Kidney (tissue), 14 donors: ENCODE results near the gene DYNC1I1. TPM values are rescaled to one million over a fixed set of nuclear protein-coding genes. Genes with fewer than 3 reads are reported as not detected.

Source experiments
- DNase-seq, 5 donors: peaks; one replicate each; pipeline ENCODE4 v3.0.0-alpha.2; 2013 to 2020
- FAIRE-seq: peaks from 2 replicates; lab custom pipeline; 2012; peaks lifted over from hg19 to GRCh38; lab: Jason Lieb, UNC
- H3K27ac ChIP-seq, 2 donors: one replicate each; pipeline ENCODE4 v1.7.0; 2013; ENCODE audit warnings: low read depth in 2 of 2, low read length in 2 of 2, inconsistent platforms in 1 of 2
- H3K27me3 ChIP-seq: one replicate; pipeline ENCODE4 v1.7.1; 2013; ENCODE audit warnings: low read length, inconsistent platforms; ENCODE audit not compliant: control insufficient read depth, insufficient read depth
- H3K36me3 ChIP-seq, 3 donors: one replicate each; pipeline versions ENCODE4 v1.7.0 to v1.7.1; 2013; ENCODE audit warnings: low read length in 3 of 3, control low read depth in 1 of 3, inconsistent platforms in 1 of 3; ENCODE audit not compliant: insufficient read depth in 3 of 3, control insufficient read depth in 2 of 3
- H3K4me1 ChIP-seq, 3 donors: one replicate each; pipeline versions ENCODE4 v1.7.0 to v1.7.1; 2013; ENCODE audit warnings: low read length in 3 of 3, inconsistent platforms in 1 of 3, low read depth in 1 of 3; ENCODE audit not compliant: control insufficient read depth in 2 of 3, insufficient read depth in 2 of 3
- H3K4me3 ChIP-seq, 3 donors: one replicate each; pipeline versions ENCODE4 v1.7.0 to v1.8.1; 2013; ENCODE audit warnings: low read length in 3 of 3, control low read depth in 1 of 3, inconsistent platforms in 1 of 3
- H3K9ac ChIP-seq, 3 donors: one replicate each; pipeline versions ENCODE4 v1.7.0 to v1.7.1; 2013; ENCODE audit warnings: low read length in 3 of 3, control low read depth in 1 of 3, inconsistent platforms in 1 of 3
- H3K9me3 ChIP-seq, 3 donors: one replicate each; pipeline versions ENCODE4 v1.7.0 to v1.7.1; 2013; ENCODE audit warnings: low read length in 3 of 3, control low read depth in 1 of 3, inconsistent platforms in 1 of 3; ENCODE audit not compliant: control insufficient read depth in 2 of 3, insufficient read depth in 1 of 3
- intact Hi-C: fragments of 100-400 bp; cut with DNase I; formaldehyde crosslinking; loops from one replicate; pipeline ENCODE4 v1.11.1; 2022
- polyA plus RNA-seq: library from polyadenylated mRNA; stranded (reverse); fragments of 350-450 nt; fragmentation: Illumina TruSeq; extraction: RNeasy Lipid Tissue Mini Kit (QIAGEN cat#74804); gene quantifications from one replicate; pipeline ENCODE4 v1.2.3, GENCODE V29; 2014; ENCODE audit warnings: low read depth, low replicate concordance; ENCODE audit not compliant: insufficient read depth
- total RNA-seq: library from RNA; stranded (reverse); fragmentation: NEBNext Ultra II Directional; extraction: Animal tissue kit (Norgen Biotek cat#: 25700); gene quantifications from one replicate; pipeline ENCODE4 v1.2.1, GENCODE V29; 2021
- TF ChIP-seq, protein P1 (sequence below): IDR thresholded peaks from 3 replicates; pipeline ENCODE4 v1.5.1; 2012; ENCODE audit warnings: mild to moderate bottlenecking, moderate library complexity, borderline replicate concordance; ENCODE audit not compliant: insufficient read depth; ENCODE audit errors: extremely low read depth
- donor health status: control.
- donor health status: control.
- donor health status: control.
- donor health status: control.
- donor health status: control.
- donor health status: DM: yes; HTN: yes; CAD: no.
- donor health status: Normal renal cell carcinoma (clear cell type).

Gene DYNC1I1
- total and polyA plus RNA-seq, 2 donors from 2014 or later: 2.3 to 2.6 TPM

DNA sequence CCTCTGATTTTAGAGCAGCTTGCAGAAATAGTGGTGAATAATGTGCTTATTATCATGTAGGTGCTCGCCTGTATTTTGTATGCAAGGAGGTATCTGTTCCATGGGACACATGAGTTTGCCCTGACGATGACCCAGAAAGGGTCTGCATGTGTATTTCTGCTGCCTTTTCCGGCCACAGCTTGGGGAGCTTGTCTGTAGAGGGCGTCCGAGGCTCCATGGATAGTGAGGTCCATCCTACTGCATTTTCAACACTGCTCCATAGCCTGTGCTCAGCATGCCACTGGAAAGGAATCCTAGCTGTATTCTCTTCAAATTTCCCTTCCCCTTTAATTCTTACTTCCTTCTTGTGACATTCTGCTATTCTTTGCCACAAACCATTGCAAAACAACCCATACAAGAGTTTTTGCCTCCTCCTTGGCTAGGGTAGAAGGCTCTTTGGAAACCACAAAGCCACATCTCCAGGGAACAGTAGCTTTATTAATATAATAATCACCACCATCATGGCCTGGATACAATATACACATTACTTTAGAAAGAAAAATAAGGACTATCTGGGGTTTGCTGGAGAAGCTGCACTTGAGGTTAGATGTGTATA is 127.7 kb downstream of the DYNC1I1 start:
- Histone ChIP-seq H3K9me3 (no peaks in the 10 kb centered on the region), H3K4me1 (peaks cover 0 to 2% (median 0%) of the 10 kb centered on the region in 3 donors), H3K4me3 (no peak overlapping the region), H3K27ac (no peak overlapping the region), H3K27me3 (no peaks in the 10 kb centered on the region), H3K36me3 (no peaks in the 10 kb centered on the region), H3K9ac (no peak overlapping the region)
- FAIRE-seq: no peak
- TF ChIP-seq, protein P1, sequence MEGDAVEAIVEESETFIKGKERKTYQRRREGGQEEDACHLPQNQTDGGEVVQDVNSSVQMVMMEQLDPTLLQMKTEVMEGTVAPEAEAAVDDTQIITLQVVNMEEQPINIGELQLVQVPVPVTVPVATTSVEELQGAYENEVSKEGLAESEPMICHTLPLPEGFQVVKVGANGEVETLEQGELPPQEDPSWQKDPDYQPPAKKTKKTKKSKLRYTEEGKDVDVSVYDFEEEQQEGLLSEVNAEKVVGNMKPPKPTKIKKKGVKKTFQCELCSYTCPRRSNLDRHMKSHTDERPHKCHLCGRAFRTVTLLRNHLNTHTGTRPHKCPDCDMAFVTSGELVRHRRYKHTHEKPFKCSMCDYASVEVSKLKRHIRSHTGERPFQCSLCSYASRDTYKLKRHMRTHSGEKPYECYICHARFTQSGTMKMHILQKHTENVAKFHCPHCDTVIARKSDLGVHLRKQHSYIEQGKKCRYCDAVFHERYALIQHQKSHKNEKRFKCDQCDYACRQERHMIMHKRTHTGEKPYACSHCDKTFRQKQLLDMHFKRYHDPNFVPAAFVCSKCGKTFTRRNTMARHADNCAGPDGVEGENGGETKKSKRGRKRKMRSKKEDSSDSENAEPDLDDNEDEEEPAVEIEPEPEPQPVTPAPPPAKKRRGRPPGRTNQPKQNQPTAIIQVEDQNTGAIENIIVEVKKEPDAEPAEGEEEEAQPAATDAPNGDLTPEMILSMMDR: no peak
- intact Hi-C loops: no loop called here
- DNase-seq: no peak

GRCh38 chr7:95901006-95901405 is 128.7 kb downstream of the DYNC1I1 start:
- DNase-seq: no peak
- Histone ChIP-seq H3K27ac (no peak overlapping the region), H3K4me3 (no peak overlapping the region), H3K9me3 (no peaks in the 10 kb centered on the region), H3K4me1 (peaks cover 0 to 2% (median 0%) of the 10 kb centered on the region in 3 donors), H3K36me3 (no peaks in the 10 kb centered on the region), H3K27me3 (no peaks in the 10 kb centered on the region), H3K9ac (no peak overlapping the region)
- no peak for FAIRE-seq
- TF ChIP-seq, protein P1: no peak
- intact Hi-C loops: no loop called here

GRCh38 chr7:95904099-95904498 is 131.7 kb downstream of the DYNC1I1 start:
- no peak overlapping the region for H3K4me3 ChIP-seq
- no peaks in the 10 kb centered on the region for H3K4me1 ChIP-seq
- DNase-seq (no peak), FAIRE-seq (no peak)
- H3K36me3 ChIP-seq: no peaks in the 10 kb centered on the region
- no peak overlapping the region for H3K9ac ChIP-seq
- H3K27me3 ChIP-seq: no peaks in the 10 kb centered on the region
- TF ChIP-seq, protein P1: no peak
- no peaks in the 10 kb centered on the region for H3K9me3 ChIP-seq
- no peak overlapping the region for H3K27ac ChIP-seq
- intact Hi-C loops: no loop called here

DNA sequence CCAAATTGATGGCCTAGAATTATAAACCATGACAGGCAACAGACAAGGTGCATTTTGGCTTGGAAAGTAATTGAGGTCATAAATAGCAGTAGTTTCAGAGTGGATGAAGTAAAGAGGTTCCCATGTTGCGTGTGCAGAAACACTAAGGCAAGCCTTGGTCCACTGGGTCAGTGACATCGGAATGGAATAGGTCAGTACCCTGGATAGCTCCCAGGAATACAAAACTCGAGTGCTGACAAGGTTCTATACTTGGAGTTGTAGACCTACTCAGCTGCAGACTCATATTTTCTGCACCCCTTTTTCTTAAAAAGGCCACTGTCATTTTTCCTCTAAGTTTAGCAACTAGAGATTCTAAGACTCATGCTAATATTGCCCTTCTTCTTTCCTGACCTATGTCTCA is 132.8 kb downstream of the DYNC1I1 start:
- DNase-seq (peak in 3 of 5 donors; percentile 11 to 50 (median 33)), FAIRE-seq (no peak)
- TF ChIP-seq, protein P1: no peak
- H3K4me3 ChIP-seq: no peak overlapping the region
- H3K27ac ChIP-seq: no peak overlapping the region
- H3K9ac ChIP-seq: no peak overlapping the region
- intact Hi-C loops: no loop called here
- no peaks in the 10 kb centered on the region for H3K36me3 ChIP-seq
- H3K9me3 ChIP-seq: no peaks in the 10 kb centered on the region
- H3K4me1 ChIP-seq: no peaks in the 10 kb centered on the region
- H3K27me3 ChIP-seq: no peaks in the 10 kb centered on the region
